Endothelial cell of umbilical vein (primary cell): Measurements from ENCODE around the gene DYNC2H1.

Experiments used
- CTCF ChIP-seq, 2 donors: IDR thresholded peaks; 1 replicate in 1 of 2; 2 replicates in 1 of 2; pipeline ENCODE4 v1.5.1; 2011; ENCODE audit warnings: low read length in 2 of 2, mild to moderate bottlenecking in 2 of 2, moderate library complexity in 2 of 2, control low read depth in 1 of 2, inconsistent platforms in 1 of 2, low read depth in 1 of 2; ENCODE audit not compliant: insufficient read depth in 1 of 2; ENCODE audit errors: extremely low read depth in 1 of 2
- EZH2 ChIP-seq: IDR thresholded peaks from 2 replicates; pipeline ENCODE4 v1.6.1; 2012; ENCODE audit warnings: borderline replicate concordance, low read depth, mild to moderate bottlenecking, moderate library complexity, low read length, inconsistent platforms; ENCODE audit not compliant: severe bottlenecking
- FOS ChIP-seq: IDR thresholded peaks from 2 replicates; pipeline ENCODE4 v1.6.1; 2011; ENCODE audit warnings: mild to moderate bottlenecking, low read length, moderate library complexity, borderline replicate concordance; ENCODE audit not compliant: insufficient read depth
- GATA2 ChIP-seq: IDR thresholded peaks from 2 replicates; pipeline ENCODE4 v1.7.0; 2011; ENCODE audit warnings: low read depth, mild to moderate bottlenecking, moderate library complexity, mixed read lengths, low read length; ENCODE audit not compliant: insufficient read length, insufficient read depth
- JUN ChIP-seq: IDR thresholded peaks from 2 replicates; pipeline ENCODE4 v1.6.1; 2011; ENCODE audit warnings: borderline replicate concordance, low read depth; ENCODE audit not compliant: insufficient read length, insufficient read depth
- POLR2A ChIP-seq: IDR thresholded peaks from 2 replicates; pipeline ENCODE4 v1.6.1; 2012; ENCODE audit warnings: low read depth, mild to moderate bottlenecking, control low read depth, low read length
- POLR2AphosphoS5 ChIP-seq: IDR thresholded peaks from 2 replicates; pipeline ENCODE4 v1.6.1; 2012; ENCODE audit warnings: low read depth, mild to moderate bottlenecking, control low read depth, low read length, moderate library complexity; ENCODE audit not compliant: insufficient read depth
- TF ChIP-seq, protein P1 (sequence below): IDR thresholded peaks from 2 replicates; pipeline ENCODE4 v1.6.1; 2011; ENCODE audit not compliant: insufficient read depth, insufficient read length

DNA sequence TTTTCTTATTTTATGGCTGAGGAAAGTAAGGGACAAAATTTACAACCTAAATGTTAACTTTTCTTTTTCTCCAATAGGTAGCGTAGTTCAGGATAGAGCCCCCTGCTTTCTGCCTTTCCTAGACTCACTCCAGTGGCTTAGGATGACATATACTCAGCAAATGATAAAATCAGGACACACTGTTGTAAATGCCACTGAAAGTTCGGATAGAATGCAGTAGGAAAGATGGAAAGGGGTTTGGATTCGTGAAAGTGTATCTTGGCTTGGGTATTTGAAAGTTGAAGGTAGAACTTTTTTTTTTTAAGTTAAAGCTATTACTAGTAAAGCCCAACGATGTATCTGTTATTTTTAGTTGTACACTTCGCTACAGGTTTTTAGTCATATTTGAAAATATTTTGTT lies 2.2 kb downstream of the DYNC2H1 start:
- TF ChIP-seq CTCF (IDR thresholded peaks at IDR 0.05; ENCODE audit: extremely low read depth in 1 of 2, insufficient read depth in 1 of 2, low read depth in 1 of 2, low read length in 2 of 2) (no peak), POLR2AphosphoS5 (no peak), POLR2A (no peak), EZH2 (no peak), FOS (no peak), JUN (no peak), GATA2 (no peak)
- TF ChIP-seq, protein P1, sequence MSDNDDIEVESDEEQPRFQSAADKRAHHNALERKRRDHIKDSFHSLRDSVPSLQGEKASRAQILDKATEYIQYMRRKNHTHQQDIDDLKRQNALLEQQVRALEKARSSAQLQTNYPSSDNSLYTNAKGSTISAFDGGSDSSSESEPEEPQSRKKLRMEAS, result no peak
